GM21526 (cell line): ENCODE data around the gene MAT2B.
A peak's percentile ranks its signal among the peaks of the same experiment; 100 is the strongest.

ENCODE experiments used
- ATAC-seq: cut with Tn5 transposase; IDR thresholded peaks from one replicate; pipeline ENCODE4 v1.9.1; 2021; ENCODE audit warnings: moderate library complexity; ENCODE audit not compliant: unreplicated experiment, low FRiP score

MAT2B gene

GRCh38 chr5:163548649-163549048 is 43.2 kb downstream of the MAT2B start:
- ATAC-seq = no peak

DNA sequence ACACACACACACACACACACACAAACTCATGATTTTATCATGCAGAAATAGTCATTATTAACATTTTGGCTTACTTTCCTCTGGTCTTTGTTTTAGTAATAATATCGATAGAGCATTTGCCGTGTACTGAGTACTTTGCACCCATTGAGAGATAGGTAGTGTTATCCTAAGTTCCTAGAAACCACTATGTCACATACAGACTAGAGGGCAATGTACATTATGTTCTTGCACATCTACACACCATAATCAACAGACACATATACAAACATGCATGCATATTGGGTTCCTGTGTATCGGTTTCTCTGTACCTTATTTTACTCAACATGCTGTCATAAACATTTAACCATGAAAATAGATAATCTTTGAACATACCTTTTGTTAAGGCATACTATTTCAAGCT is 45.7 kb downstream of the MAT2B start:
- ATAC-seq = no peak

- no peak for ATAC-seq
Measured at GRCh38 chr5:163552536-163552935, 47.1 kb downstream of the MAT2B start.

DNA sequence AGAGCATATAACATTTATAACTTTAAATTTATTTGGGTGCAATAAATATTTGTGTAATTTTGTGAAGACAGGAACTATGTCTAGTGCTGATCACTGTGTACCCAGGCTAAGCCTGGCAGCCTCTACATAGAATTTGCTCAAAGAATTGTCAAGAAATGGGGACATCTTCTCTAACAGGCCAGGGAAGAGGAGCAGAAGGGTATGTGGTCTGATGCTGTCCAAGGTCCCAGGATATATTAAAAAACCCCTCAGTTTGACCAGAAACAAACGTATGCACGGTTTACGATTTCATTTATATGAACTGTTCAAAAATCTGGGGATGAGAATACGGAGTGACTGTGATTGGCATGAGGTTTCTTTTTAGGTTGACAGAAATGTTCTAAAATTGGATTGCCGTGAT is 55.9 kb downstream of the MAT2B start:
- ATAC-seq = no peak

DNA sequence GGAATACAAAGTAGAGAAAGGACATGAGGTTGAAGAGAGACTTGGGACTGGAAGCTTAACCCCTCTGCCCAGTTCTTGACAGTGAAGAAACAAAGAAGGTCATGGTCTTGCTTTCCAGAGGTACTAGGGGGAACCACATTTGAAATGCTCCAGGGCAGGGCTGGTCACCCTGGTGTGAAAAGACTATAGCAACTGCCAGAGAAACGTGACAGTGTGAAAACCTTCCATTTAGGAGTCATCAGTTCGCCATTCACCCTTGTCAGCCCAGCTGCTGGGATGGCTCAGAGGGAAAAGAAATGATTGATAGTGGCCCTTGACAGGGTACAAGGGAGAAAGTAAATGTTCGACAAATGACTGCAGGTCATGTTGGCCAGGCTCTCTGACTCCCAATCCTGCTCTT is 56.7 kb downstream of the MAT2B start:
- no peak for ATAC-seq

DNA sequence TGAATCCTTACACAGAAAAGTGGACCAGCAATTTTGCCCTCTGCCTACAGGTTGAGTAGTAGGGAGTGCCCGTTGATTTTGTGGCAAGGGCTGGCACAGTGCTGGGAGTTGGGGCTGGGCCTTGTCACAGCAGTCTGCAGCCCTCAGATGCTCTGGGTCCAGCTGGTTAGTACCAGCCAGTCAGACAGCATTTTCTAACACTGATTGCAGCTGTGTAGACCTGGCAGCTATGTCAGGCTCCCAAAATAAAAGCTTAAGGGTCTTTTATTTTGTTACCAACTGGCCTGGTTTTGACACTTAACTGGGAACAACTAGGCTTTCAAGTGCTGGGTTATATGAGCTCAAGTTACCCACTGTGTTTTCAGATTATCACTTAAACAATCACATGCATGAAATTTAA is 57.7 kb downstream of the MAT2B start:
- no peak for ATAC-seq

DNA sequence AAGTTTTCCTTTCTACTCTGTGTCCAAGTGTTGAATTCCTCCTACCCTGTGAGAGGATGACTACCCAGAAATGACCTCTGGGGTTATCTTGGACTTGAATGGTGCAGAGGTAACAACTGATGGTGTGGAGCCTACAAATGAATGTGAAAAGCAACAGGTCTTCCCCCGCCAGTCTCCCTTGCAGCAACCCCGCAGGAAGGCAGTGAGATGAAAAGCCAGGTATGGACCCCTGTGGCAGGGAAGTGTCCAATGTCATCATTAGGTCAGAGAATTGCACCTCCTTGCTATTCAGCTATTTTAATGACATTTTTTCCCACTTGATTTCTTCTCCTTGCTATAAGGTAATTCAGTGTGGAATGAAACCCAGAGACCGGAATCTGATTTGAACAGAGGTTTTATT is 58.5 kb downstream of the MAT2B start:
- no peak for ATAC-seq

DNA sequence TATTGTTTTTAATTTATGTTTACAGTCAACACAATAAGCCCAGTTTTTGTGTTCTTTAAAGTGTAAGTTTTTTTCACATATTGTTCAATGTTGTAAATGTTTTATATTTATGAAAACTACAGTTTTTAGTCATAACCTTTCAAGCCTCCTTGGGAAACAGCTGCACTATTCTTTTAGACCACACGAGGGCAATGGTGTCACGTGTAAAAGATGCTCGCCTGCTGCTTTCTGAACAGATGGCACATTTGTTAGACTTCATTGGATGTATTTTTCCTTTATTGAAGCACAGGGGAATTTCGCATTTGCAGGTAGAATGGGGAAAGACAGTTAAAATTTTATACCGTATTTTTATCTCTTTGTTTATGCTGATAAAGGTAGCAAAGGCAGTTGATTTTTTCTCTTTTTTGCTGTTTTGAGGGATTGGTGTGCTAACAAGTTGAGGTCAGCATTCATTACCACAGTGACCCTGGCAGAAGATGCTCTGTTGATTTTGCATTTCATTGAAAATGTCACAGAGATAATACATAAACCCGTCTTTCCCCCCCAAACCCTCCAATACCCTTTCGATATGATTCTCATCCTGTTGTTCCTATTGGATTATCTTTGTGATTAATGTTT is 59.0 kb downstream of the MAT2B start:
- ATAC-seq = peak; percentile 53

- ATAC-seq = no peak
Measured at GRCh38 chr5:163565492-163565891, 60.1 kb downstream of the MAT2B start.

GRCh38 chr5:163565931-163566608 is 60.7 kb downstream of the MAT2B start:
- ATAC-seq = peak; percentile 55

DNA sequence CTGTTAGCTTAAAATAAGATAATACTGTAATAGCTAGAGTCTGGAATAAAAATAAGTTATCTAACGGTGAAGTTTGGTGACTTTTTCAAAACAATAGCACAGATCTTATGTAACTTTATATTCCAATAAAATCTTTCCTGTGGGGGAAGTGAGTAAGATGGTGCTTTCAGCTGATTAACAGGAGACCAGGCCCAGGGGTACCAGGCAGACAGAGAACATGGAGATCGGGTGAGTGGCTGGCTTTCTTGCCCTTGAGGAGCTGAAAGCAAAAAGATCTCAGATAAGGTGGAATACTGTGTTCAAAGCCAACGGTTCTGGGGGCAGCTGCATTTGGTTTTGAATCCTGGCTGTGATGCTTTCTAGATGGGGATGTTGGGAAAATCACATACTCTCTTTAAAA is 61.3 kb downstream of the MAT2B start:
- ATAC-seq = no peak

DNA sequence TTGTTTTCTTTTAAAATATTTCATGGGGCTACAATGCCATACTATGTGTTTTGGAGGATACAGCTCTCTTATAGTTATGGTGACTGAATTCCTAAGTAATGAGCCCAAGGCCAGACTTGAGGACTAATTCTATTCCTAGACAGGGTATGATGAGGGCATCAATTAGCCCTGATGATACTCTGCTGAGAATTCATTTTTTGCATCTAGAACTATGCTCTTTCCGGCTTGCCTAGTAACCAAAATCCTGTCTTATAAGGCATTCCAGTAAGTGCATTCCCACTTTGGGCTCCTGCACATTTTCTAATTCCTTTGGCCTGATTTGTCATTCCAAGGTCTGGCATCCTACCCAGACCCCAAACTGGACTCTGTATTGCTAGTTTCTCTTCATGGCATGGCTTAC is 62.4 kb downstream of the MAT2B start:
- no peak for ATAC-seq
